NCI-H345 treated with DMSO at 0.1 percent for 48 hours (cell line): ENCODE data around the gene AKT2.

Experiments
- DNase-seq: peaks from one replicate; lab custom pipeline; 2025; ENCODE audit not compliant: unreplicated experiment; lab: John Stamatoyannopoulos, UW

The AKT2 gene

GRCh38 chr19:40192758-40193586, 92.2 kb downstream of the AKT2 start:
- DNase-seq, result no peak

DNA sequence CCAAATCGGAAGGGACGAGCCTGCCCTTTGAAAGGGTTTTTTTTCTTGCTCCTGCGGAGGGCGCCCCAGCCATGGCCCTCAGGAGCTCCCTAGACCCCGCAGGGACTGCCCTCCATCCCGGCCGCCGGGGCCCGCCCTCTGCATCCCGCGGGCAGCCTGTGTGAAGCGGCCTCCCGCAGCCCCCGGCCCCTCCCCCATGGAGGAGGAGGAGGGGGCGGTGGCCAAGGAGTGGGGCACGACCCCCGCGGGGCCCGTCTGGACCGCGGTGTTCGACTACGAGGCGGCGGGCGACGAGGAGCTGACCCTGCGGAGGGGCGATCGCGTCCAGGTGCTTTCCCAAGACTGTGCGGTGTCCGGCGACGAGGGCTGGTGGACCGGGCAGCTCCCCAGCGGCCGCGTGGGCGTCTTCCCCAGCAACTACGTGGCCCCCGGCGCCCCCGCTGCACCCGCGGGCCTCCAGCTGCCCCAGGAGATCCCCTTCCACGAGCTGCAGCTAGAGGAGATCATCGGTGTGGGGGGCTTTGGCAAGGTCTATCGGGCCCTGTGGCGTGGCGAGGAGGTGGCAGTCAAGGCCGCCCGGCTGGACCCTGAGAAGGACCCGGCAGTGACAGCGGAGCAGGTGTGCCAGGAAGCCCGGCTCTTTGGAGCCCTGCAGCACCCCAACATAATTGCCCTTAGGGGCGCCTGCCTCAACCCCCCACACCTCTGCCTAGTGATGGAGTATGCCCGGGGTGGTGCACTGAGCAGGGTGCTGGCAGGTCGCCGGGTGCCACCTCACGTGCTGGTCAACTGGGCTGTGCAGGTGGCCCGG, 93.1 kb downstream of the AKT2 start:
- DNase-seq, result no peak

- DNase-seq, result peak; percentile 75
Measured at GRCh38 chr19:40190891-40191835, 94.0 kb downstream of the AKT2 start, which contains the start of gene MAP3K10. MAP3K10 (plus strand) TSS chr19:40191426; CDS start chr19:40192032, 606 bp downstream.

DNA sequence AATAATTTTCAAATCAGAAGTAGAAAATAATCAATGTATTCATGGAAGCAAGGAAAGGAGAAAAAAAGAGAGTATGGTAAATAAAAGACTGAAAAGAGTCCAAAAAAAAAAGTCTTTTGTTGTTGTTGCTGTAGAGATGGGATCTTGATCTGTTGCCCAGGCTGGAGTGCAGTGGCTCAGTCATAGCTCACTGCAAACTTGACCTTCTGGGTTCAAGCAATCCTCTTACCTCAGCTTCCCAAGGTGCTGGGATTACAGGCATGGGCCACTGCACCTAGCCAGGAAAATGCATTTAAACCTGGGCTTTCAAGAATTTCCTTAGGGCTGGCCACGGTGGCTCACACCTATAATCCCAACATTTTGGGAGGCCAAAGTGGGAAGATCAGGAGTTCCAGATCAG, 100.9 kb downstream of the AKT2 start:
- DNase-seq, result no peak
